Stromal cell of bone marrow (primary cell): ENCODE data around the gene TOGARAM2.

Experiments
- DNase-seq: peaks from one replicate; pipeline ENCODE4 v3.0.0-alpha.2; 2012; ENCODE audit warnings: low read depth

TOGARAM2 gene

GRCh38 chr2:29021886-29022285 lies 40.8 kb downstream of the TOGARAM2 start:
- no peak for DNase-seq

DNA sequence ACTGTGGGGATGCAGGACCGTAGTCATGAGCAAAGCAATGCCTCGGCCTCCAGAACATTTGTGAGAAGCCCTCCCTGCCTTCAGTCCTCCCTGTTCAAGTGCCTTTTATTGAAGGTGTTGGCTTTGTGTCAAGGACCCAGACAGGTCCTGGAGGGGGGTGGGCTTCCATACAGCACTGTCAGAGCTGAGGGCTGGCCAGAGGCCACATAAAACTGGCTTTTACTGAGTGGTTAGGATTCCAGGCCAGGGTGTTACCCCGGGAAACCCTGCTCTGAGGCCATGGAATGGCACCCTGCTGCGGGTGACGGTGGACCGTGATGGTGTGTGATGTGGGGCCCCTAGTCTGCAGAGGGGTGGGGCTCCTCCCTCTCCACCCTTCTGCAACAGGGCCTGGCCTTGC lies 41.6 kb downstream of the TOGARAM2 start:
- DNase-seq: no peak

- DNase-seq: no peak
Observed at GRCh38 chr2:29023188-29023587, 42.1 kb downstream of the TOGARAM2 start.

DNA sequence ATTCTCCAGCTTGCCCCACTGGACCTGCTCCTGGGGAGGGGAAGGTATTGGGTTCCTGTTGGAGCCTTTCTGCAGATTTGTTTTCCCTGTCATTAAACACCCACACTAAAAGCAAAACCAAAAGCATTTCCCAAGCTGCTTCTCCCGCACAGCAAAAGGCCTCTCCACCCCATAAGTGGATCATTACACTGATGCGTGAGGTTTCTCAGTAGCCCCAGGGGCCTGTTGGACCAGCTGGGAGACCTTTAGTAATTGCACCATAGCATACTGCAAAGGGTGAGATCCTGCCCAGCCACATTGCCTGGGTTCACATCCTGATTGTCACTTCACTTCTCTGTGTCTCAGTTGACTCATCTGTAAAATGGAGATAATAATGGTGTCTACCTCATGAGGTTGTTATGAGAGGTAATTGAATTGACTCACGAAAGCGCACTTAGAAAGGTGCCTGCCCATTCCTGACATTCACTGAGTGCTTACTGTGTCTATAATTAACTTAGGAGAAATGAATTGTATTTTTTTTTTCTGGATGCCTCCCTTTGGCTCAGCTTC lies 43.9 kb downstream of the TOGARAM2 start:
- DNase-seq: no peak

DNA sequence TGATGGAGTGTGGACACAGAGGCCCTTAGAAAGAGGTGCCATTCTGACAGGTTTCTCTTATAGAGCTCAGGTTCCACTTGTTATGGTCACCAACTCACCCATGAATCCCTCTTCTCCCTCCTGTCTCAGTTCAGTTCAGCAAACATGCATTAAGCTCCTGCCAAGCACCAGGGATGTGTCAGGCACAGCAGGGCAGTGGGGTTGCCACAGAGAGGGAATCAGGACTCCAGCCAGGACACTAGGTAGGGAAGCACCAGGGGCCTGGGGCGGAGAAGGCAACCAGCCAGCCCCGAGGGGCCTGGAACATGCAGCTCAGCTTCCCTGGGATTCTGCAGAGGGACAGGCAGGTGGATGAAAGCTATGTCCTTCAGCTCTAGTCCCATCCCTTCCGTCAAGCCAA lies 44.6 kb downstream of the TOGARAM2 start:
- DNase-seq: no peak

GRCh38 chr2:29031046-29031445 lies 49.9 kb downstream of the TOGARAM2 start:
- DNase-seq: no peak

GRCh38 chr2:29032189-29032588 lies 51.1 kb downstream of the TOGARAM2 start:
- DNase-seq: no peak

- no peak for DNase-seq
Observed at GRCh38 chr2:29033172-29033571, 52.1 kb downstream of the TOGARAM2 start.

DNA sequence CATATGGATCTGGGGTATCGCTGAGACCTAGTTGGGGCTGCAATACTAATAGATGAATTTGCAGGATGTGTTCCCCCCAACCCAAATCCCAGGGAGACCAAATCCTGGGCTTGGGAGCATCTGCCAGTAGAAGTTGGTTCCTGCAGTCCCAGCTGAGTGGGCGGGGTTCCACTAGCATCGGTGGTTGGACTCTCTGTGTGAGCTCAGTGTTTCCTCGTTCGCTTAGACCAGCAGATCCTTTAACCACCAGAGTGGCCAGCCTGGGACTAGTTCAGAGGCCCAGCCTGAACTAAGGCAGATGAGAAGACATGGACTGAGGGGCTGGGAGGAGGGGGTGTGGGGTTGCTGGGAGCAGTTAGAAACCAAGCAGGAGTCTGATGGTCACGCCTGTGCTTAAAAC lies 52.6 kb downstream of the TOGARAM2 start:
- DNase-seq: no peak

GRCh38 chr2:29035016-29035745 lies 54.1 kb downstream of the TOGARAM2 start:
- no peak for DNase-seq

DNA sequence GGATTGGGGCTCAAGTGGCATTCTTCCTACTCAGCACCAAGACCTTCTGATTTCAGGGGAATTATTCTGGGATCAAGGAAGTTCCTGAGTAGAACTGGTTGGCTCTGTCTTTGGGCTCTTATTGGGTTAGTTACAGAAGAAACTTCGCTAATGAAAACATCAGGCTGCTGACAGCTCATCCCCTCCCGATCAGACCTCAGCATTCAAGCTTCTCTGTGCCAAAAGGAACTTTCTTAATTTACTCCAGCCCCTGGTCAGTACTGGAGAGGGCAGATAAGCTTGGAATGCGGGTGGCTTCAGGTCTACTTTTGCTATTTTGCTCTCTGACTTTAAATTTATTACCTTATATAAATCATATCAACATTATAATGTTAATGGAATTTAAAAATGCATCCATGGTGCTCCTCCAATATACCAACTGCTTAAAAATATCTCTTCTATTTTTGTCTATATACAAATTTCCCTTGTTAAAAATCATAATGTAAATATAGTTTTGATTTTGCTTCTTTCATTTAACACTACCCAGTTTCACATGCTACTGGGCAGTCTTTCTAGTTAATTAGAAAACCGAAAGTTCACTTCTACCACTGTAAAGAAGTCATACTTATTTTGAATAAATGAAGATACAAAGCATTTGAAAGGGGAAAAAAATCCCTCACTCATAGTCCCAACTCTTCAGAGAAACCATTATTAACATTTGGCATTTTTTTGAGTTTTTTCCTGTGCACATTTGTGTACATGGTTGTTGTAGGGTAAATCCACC lies 58.8 kb downstream of the TOGARAM2 start:
- no peak for DNase-seq

GRCh38 chr2:29040552-29040951 lies 59.5 kb downstream of the TOGARAM2 start:
- no peak for DNase-seq

- DNase-seq: no peak
Observed at GRCh38 chr2:29041161-29041660, 60.1 kb downstream of the TOGARAM2 start.

- no peak for DNase-seq
Observed at GRCh38 chr2:29042561-29043075, 61.5 kb downstream of the TOGARAM2 start.

DNA sequence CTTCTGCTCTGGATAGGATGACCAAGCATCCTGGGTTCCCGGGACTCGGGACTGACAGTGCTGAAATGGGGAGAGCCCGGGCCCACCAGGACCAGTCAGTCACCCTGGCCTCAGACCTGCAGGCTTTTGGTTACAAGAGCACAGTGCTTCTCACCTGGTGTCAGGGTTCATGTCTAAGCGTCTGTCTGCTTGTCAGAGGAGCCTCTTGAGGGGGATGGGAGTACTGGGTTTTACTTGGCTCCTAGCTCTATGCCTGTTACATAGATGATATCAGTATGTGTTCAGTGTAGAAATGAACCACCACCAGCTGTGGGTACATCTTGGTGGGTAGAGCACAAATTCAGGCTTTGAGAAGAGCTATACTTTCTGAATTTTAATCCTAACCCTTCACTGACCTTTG lies 63.4 kb downstream of the TOGARAM2 start:
- DNase-seq: no peak

DNA sequence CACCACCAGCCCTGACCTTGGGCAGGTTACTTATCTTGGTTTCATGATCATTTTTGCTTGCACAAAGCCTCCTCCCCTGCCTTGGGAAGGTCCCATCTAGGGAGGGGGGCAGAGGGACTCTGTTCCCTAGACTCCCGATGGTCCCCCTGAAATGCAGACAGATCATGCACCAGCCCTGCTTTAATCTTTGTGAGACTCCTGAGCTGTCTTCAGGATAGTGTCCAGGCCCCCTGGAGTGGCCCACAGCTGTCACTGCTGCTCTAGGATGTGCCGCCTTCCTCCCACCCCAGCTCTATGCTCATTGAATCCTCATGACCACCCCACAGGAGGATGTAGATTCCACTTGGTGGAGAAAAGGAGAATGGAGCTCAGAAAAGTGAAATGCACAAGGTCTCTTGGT lies 65.2 kb downstream of the TOGARAM2 start:
- no peak for DNase-seq

DNA sequence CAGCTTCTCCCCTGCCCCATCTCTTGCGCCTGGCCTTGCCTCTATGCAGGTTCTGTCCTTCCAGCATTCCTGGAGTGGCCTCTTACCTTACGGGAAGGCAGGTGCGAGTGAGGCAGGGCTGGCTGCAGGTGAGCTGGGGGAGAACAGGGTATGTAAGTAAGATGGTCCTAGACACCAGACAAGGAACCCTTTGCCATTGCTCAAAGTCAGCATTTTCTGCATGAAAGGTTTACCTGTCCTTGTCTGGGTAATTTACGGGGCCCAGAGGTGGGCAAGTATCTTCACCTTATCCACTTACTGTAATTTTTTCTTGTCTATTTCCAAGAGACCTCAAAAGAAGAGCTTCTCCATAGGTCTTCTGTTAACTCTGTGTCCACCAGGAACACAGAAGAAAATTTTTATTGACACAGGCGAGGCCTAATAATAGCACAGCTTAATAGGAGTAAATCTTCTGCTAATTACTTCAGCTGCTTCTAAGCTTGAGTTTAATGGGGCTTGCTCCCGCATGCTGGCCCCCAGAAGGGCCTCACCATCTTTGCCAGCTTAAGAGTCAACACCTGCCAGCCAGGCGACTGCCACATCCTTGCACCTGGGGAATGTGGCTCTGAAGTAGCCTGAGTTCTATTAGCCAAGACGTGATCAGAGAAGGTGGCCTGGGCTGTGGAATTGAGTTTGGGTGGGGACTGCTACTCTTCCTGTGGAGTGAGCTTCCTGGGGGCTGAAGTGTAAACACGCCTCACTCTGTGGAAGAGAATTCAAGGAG lies 66.2 kb downstream of the TOGARAM2 start:
- DNase-seq: no peak

GRCh38 chr2:29050591-29050990 lies 69.5 kb downstream of the TOGARAM2 start:
- DNase-seq: no peak

- no peak for DNase-seq
Observed at GRCh38 chr2:29051730-29052129, 70.6 kb downstream of the TOGARAM2 start.

DNA sequence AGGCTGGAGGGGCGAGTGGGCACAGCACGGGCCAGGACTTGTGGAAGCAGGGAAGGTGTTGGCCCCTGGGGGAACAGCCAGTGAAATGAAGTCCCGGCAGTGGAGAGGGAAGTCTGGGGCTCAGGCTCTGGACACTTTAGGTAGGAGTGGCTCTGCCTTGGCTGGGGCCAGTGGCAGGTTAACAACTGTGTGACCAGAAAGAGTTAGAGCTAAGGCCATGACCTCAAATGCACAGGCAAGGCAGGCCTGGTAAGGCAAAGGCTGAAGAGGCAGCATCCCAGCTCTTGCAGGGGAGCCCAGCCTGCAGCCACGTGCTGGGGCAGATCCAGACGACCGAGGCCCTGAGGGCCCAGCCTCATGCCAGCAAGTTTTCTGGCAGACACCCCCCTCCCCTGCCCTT lies 71.7 kb downstream of the TOGARAM2 start:
- no peak for DNase-seq

- no peak for DNase-seq
Observed at GRCh38 chr2:29053223-29053622, 72.1 kb downstream of the TOGARAM2 start.
